NCI-H524 treated with DMSO at 0.1 percent for 48 hours (cell line): ENCODE measurements around the gene PNMA3.
"Not testable (repeated sequence)": the region's sequence is repeated elsewhere in the genome, so short reads cannot be mapped to it uniquely, and the experiment has no call there.

ENCODE experiments used
- DNase-seq: peaks from one replicate; lab custom pipeline; 2025; lab: John Stamatoyannopoulos, UW

PNMA3 gene

DNA sequence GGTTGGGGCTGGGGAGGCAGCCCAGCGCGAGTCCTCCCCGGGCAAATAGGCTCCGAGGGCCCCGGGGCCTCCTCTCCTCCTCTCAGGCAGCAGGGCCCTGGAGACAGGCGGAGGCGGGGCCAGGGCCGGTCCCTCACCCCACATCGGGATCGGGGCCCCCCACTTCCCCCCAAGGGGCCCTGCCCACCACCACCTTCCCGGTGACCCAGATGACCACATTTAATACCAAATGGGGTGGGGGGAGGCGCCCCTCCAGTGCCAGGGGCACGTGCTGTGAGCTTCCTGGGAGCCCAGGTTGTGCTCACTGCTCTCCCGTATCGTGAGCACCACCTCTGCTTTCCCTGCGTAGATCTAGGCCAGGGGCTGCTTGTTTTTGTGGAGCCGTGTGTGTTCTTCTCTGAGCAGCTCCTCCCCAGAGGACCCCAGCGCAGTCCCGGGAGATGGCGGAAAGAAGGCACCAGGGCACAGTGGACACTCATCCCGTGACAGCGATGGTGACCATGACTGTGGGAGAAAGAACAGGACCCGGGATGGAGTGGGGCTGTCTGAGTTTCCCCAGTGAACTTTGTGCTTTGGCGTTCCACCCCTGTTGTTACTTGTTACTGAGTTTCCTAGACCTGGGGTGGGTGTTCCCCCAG lies 18.1 kb downstream of the PNMA3 start:
- no peak for DNase-seq

DNA sequence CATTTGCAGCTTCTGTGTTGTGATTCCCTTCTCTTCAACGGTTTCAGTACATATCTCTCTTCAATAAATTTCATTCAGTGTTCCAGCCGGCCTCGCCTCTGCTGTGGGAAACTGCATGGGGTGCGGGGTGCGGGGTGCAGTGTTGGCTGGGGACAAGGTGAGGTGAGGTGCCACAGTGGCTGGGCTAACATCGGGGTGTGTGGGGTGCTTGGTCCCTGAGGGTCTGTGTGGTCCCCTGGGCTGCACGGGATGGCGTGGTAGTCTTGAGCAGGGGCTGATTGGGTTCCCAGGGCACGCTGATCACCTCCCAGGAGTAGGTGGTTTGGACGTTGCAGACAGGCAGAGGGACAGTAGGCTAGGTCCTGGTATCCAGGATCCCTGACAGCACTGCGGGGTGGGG lies 18.7 kb downstream of the PNMA3 start:
- DNase-seq: no peak

DNA sequence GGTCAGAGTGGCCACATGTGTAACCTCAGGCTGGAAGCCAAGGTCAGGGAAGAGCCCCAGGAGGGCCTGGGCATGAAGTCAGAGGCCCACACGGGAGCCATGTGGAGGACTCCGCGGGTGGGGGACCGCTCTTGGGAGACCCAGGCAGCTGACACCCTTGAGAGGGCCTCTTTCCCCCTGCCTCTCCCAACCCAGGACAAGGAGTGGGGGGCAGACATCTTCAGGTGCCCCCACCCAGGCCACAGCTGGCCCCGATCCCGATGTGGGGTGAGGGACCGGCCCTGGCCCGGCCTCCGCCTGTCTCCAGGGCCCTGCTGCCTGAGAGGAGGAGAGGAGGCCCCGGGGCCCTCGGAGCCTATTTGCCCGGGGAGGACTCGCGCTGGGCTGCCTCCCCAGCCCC lies 19.1 kb downstream of the PNMA3 start:
- DNase-seq: no peak

DNA sequence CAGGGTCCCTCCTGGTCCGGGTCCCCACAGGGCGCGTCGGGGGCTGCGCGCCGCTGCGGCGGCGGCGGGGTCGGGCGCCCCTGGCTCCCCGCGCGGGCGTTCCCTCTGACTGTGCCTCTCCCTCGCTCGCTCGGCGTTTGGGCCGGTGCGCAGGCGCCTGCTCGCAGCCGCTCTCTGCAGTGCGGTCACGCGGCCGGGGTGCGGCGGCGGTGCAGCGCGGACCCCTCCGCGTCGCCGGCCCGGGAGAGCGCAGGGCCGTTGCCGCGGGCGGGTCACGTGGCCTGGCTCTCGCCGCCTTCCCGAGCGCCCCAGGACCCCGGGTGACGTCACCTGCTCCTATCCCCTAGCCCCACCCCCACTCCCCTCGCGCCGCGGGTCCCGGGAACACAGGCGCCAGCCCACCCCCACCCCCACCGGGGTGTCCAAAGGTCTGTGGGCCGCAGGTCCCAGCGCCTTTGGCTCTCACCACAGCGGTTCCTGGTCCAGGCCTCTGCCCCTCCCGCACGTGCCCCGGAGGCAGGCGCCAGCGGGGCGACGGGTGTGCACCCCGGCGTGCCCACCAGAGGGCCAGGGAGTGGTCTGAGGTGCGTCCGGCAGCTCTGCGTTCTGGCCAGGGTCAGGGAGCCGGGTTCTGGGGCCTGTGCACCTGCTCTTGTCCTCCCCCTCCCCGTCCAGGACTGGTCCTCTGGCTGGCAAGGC lies 21.3 kb downstream of the PNMA3 start:
- not testable (repeated sequence) for DNase-seq

DNA sequence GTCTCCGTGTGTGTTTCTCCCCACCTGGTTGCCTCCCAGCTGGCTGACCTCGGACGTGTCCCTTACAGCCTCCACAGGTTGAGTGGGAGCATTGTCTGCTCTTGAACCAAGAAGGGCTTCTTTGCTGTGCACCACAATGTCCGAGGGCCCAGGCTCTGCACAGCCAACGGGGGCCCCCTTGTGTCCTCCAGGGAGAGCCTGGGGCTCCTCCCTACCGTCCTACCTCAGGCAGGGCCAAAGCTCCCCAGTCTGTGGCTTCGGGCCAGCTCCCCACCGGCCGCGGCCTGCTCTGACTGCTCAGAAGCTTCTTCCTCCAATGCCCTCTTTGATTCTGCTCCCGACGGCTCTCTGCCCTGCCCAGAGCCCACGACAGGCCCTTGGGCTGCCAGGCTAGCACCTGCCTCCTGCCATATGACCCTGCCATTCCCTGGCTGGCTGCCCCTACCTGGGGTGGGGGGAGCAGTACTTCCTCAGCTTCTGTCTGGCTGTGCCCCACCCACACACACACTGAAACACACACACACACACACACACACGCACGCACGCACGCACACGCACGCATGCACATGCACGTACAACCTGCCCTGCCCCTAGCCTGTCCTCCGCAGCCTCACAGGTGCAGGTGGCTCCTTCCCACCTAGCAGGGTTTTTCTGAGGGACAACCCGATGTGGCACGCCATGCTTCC lies 27.1 kb downstream of the PNMA3 start:
- not testable (repeated sequence) for DNase-seq

DNA sequence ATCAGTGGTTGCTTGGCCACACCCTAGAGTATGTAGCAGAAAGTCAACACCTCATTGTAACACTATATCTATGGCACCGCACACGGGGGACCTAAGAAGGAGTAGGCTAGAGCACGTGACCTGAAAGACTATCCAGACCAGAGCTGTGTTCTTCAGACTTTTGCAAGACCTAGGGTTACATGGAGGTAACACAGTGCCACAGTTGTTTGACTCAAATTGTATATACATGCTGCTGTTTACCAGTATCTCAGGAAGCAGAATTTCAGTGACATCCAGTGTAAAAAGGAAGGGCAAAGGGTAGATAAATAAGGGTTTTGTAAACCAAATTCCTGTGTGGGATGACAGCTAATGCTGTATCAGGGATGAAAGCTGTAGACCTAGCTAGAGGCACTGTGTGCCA lies 46.1 kb downstream of the PNMA3 start:
- no peak for DNase-seq

DNA sequence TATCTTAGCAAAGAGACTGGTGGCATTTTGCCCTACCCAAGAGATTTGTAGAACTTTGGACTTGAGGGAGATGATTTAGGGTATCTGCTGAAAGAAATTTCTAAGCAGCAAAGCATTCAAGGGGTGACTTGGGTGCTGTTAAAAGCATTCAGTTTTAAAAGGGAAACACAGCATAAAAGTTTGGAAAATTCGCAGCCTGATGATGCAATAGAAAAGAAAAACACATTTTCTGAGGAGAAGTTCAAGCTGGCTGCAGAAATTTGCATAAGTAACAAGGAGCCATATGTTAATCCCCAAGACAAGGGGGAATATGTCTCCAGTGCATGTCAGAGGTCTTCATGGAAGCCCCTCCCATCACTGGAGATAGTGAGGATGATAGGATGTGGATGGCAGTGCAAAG lies 48.7 kb downstream of the PNMA3 start:
- DNase-seq: not testable (repeated sequence)

DNA sequence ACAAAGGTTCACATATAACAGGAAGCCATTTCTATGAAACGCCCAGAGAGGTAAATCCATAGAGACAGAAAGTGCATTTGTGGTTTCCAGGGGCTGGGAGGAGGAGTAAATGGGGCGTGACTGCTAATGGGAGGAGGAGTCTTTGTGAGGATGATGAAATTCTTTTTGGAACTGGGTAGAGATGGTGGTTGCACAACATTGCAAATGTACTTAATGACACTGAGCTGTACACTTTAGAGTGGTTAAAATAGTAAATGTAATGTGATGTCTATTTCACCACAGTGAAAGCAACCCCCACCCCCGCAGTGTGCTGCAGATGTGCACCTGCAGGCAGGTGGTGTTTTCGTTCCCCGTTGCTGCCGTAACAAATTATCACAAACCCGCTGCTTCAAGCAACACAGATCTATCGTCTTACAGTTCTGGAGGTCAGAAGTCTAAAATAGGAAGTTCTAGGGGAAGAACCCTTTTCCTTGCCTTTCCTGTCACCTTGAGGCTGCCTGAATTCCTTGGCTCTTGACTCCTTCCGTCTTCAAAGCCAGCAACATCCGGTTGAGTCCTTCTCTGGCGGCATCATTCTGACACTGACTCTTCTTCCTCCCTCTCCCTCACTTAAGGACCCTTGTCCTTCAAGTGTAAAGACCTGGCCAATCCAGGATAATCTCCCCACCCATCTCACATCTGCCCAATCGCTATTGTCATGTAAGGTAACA lies 50.0 kb downstream of the PNMA3 start:
- DNase-seq: not testable (repeated sequence)
